Measurements from ENCODE around the gene OR4X1.

DNA sequence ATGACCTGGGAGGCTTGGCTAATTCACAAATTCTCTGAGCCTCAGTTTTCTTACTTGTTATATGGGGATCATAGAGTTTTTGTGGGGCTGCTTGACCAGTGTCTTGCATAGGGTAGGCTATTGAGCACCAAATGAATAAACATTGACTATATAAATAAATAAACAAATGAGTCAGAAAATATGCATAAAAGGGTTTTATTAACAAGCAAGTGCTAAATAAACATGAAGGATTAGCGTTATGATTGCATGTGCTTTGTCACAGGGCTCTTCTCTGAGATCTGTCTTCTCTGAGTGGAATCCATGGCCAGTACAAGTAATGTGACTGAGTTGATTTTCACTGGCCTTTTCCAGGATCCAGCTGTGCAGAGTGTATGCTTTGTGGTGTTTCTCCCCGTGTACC is 47.2 kb upstream of the OR4X1 start, which contains the start of gene OR4B1:
- TF ChIP-seq, protein P1, sequence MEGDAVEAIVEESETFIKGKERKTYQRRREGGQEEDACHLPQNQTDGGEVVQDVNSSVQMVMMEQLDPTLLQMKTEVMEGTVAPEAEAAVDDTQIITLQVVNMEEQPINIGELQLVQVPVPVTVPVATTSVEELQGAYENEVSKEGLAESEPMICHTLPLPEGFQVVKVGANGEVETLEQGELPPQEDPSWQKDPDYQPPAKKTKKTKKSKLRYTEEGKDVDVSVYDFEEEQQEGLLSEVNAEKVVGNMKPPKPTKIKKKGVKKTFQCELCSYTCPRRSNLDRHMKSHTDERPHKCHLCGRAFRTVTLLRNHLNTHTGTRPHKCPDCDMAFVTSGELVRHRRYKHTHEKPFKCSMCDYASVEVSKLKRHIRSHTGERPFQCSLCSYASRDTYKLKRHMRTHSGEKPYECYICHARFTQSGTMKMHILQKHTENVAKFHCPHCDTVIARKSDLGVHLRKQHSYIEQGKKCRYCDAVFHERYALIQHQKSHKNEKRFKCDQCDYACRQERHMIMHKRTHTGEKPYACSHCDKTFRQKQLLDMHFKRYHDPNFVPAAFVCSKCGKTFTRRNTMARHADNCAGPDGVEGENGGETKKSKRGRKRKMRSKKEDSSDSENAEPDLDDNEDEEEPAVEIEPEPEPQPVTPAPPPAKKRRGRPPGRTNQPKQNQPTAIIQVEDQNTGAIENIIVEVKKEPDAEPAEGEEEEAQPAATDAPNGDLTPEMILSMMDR (conservative IDR thresholded peaks at IDR 0.05): no peak
- no peak for TF ChIP-seq ZFX (IDR thresholded peaks at IDR 0.05)
